ENCODE data around the gene CDA.

Gene CDA

GRCh38 chr1:20587661-20588053 is 1.2 kb upstream of the CDA start:
- Mint-ChIP-seq H3K27ac (peak overlapping the region; percentile 31 to 75 (median 68)), H3K4me1 (peaks cover 18% of the 10 kb centered on the region), H3K27me3 (ENCODE audit: low read depth) (peaks cover 10% of the 10 kb centered on the region), H3K9me3 (no peaks in the 10 kb centered on the region), H3K36me3 (ENCODE audit: low read depth) (no peaks in the 10 kb centered on the region), H3K4me3 (no peak overlapping the region)
- no peak for TF ChIP-seq CTCF (IDR thresholded peaks at IDR 0.05; ENCODE audit: unreplicated experiment in 3 of 3)

GRCh38 chr1:20589331-20590278 is 708 bp downstream of the CDA start:
- Mint-ChIP-seq H3K36me3 (ENCODE audit: low read depth) (no peaks in the 10 kb centered on the region), H3K27ac (peak overlapping the region; percentile 96 to 98 (median 98)), H3K9me3 (no peaks in the 10 kb centered on the region), H3K27me3 (ENCODE audit: low read depth) (peaks cover 4% of the 10 kb centered on the region), H3K4me3 (peak overlapping the region; percentile 68 to 79 (median 78)), H3K4me1 (peaks cover 18% of the 10 kb centered on the region)
- TF ChIP-seq CTCF (IDR thresholded peaks at IDR 0.05; ENCODE audit: unreplicated experiment in 3 of 3) = no peak

GRCh38 chr1:20590306-20590777 is 1.4 kb downstream of the CDA start:
- Mint-ChIP-seq H3K9me3 (no peaks in the 10 kb centered on the region), H3K36me3 (ENCODE audit: low read depth) (no peaks in the 10 kb centered on the region), H3K4me1 (peaks cover 18% of the 10 kb centered on the region), H3K4me3 (peak overlapping the region in 2 of 3 experiments; percentile 7 to 9), H3K27ac (peak overlapping the region; percentile 96 to 98 (median 98)), H3K27me3 (ENCODE audit: low read depth) (no peaks in the 10 kb centered on the region)
- TF ChIP-seq CTCF (IDR thresholded peaks at IDR 0.05; ENCODE audit: unreplicated experiment in 3 of 3) = no peak

- Mint-ChIP-seq H3K27me3 (ENCODE audit: low read depth) (no peaks in the 10 kb centered on the region), H3K27ac (no peak overlapping the region), H3K4me3 (no peak overlapping the region), H3K9me3 (no peaks in the 10 kb centered on the region), H3K36me3 (ENCODE audit: low read depth) (no peaks in the 10 kb centered on the region), H3K4me1 (peaks cover 22% of the 10 kb centered on the region)
- TF ChIP-seq CTCF (IDR thresholded peaks at IDR 0.05; ENCODE audit: unreplicated experiment in 3 of 3) = no peak
Observed at GRCh38 chr1:20593756-20594155, 4.9 kb downstream of the CDA start.

GRCh38 chr1:20594746-20595145 is 5.8 kb downstream of the CDA start:
- Mint-ChIP-seq H3K4me1 (peaks cover 14% of the 10 kb centered on the region), H3K27me3 (ENCODE audit: low read depth) (no peaks in the 10 kb centered on the region), H3K36me3 (ENCODE audit: low read depth) (no peaks in the 10 kb centered on the region), H3K4me3 (no peak overlapping the region), H3K27ac (no peak overlapping the region), H3K9me3 (no peaks in the 10 kb centered on the region)
- TF ChIP-seq CTCF (IDR thresholded peaks at IDR 0.05; ENCODE audit: unreplicated experiment in 3 of 3) = no peak

All from nephron (organoid).